Thymus (tissue), 14 donors: ENCODE data around the gene TUBB1. TPM values are rescaled to one million over a fixed set of nuclear protein-coding genes. Genes with fewer than 3 reads are reported as not detected.

Experiments used
- DNase-seq, 9 donors: peaks; one replicate each; pipeline ENCODE4 v3.0.0-alpha.2; 2013; ENCODE audit warnings: low spot score in 9 of 9, low read depth in 6 of 9, missing footprints in 1 of 9
- H3K27ac ChIP-seq, 2 donors: one replicate each; pipeline ENCODE4 v1.5.1; 2013; ENCODE audit warnings: control low read depth in 1 of 2, low read depth in 1 of 2, low read length in 1 of 2, mild to moderate bottlenecking in 1 of 2, moderate library complexity in 1 of 2
- H3K27me3 ChIP-seq, 2 donors: one replicate each; pipeline ENCODE4 v1.5.1; 2013; ENCODE audit warnings: low read length in 1 of 2; ENCODE audit not compliant: control insufficient read depth in 2 of 2, insufficient read depth in 1 of 2
- H3K36me3 ChIP-seq, 2 donors: one replicate each; pipeline ENCODE4 v1.5.1; 2013; ENCODE audit warnings: low read length in 1 of 2, mild to moderate bottlenecking in 1 of 2, moderate library complexity in 1 of 2; ENCODE audit not compliant: control insufficient read depth in 2 of 2, insufficient read depth in 2 of 2
- H3K4me1 ChIP-seq, 2 donors: one replicate each; pipeline ENCODE4 v1.5.1; 2013; ENCODE audit warnings: low read length in 2 of 2; ENCODE audit not compliant: control insufficient read depth in 2 of 2, insufficient read depth in 2 of 2
- H3K4me3 ChIP-seq, 2 donors: one replicate each; pipeline ENCODE4 v1.5.1; 2013; ENCODE audit warnings: low read length in 2 of 2, control low read depth in 1 of 2, mild to moderate bottlenecking in 1 of 2
- H3K9me3 ChIP-seq, 2 donors: one replicate each; pipeline ENCODE4 v1.5.1; 2013; ENCODE audit warnings: low read length in 1 of 2, mild to moderate bottlenecking in 1 of 2; ENCODE audit not compliant: control insufficient read depth in 2 of 2, insufficient read depth in 1 of 2
- WGBS: extraction: QIAGEN DNeasy Blood & Tissue Kit; methylation state at CpG from one replicate; pipeline ENCODE4 v1.1.7; 2013; 5-methylcytosine and 5-hydroxymethylcytosine counted together
- long read RNA-seq, 10 donors: transcript quantifications; one replicate each; lab custom pipeline, GENCODE V29; 2026
- polyA plus RNA-seq: library from polyadenylated mRNA; stranded (reverse); fragments of 200-250 nt; gene quantifications from one replicate; pipeline ENCODE4 v1.2.3, GENCODE V29; 2013
- total RNA-seq: library from RNA; stranded (reverse); fragments of 120-200 nt; gene quantifications from one replicate; pipeline ENCODE4 v1.2.4, GENCODE V29; 2013
- donor health status: healthy.

The TUBB1 gene
- total RNA-seq (0.47 TPM), polyA plus RNA-seq (0.14 TPM)
- long read RNA-seq, donor 1, result 0 reads
- long read RNA-seq, donor 2, partial matches to known transcripts, result 0 of 1 reads
- long read RNA-seq, donor 2, other reads (novel, unspliced or antisense), result 0 of 1 reads
- long read RNA-seq, donor 3, result 0 reads
- long read RNA-seq, donor 4, result 0 reads
- long read RNA-seq, donor 5, partial matches to known transcripts, result 4,897 of 4,914 reads
- long read RNA-seq, donor 5, other reads (novel, unspliced or antisense), result 15 of 4,914 reads
- long read RNA-seq, donor 6, result 0 reads
- long read RNA-seq, donor 7, partial matches to known transcripts, result 3,300 of 3,393 reads
- long read RNA-seq, donor 7, other reads (novel, unspliced or antisense), result 93 of 3,393 reads
- long read RNA-seq, donor 8, partial matches to known transcripts, result 754 of 754 reads
- long read RNA-seq, donor 8, other reads (novel, unspliced or antisense), result 0 of 754 reads
- long read RNA-seq, donor 9, partial matches to known transcripts, result 1,647 of 1,686 reads
- long read RNA-seq, donor 9, other reads (novel, unspliced or antisense), result 39 of 1,686 reads
- long read RNA-seq, donor 10, partial matches to known transcripts, result 2,050 of 2,095 reads
- long read RNA-seq, donor 10, other reads (novel, unspliced or antisense), result 45 of 2,095 reads

GRCh38 chr20:59019217-59019616, at the start of gene TUBB1:
Gene TUBB1 (plus strand): TSS chr20:59019429. CDS start chr20:59019523, 94 bp downstream.
- WGBS, result 98% methylated on average over 5 of the region's 5 CpGs
- H3K4me3 ChIP-seq, result no peak within 1 kb of the TSS
- peaks cover 36 to 38% of the 10 kb centered on the region in 2 donors for H3K4me1 ChIP-seq
- peaks cover 18 to 20% of the 10 kb centered on the region in 2 donors for H3K36me3 ChIP-seq
- no peak within 1 kb of the TSS for H3K27ac ChIP-seq
- no peaks in the 10 kb centered on the region for H3K27me3 ChIP-seq
- no peak for DNase-seq
- H3K9me3 ChIP-seq, result no peaks in the 10 kb centered on the region

GRCh38 chr20:58969439-58969838, 49.8 kb upstream of the TUBB1 start:
- Histone ChIP-seq H3K36me3 (no peaks in the 10 kb centered on the region), H3K4me3 (no peak overlapping the region), H3K9me3 (no peaks in the 10 kb centered on the region), H3K27me3 (peaks cover 0 to 3% of the 10 kb centered on the region in 2 donors), H3K4me1 (no peaks in the 10 kb centered on the region), H3K27ac (no peak overlapping the region)
- 74% methylated on average over 2 of the region's 2 CpGs for WGBS
- no peak for DNase-seq

DNA sequence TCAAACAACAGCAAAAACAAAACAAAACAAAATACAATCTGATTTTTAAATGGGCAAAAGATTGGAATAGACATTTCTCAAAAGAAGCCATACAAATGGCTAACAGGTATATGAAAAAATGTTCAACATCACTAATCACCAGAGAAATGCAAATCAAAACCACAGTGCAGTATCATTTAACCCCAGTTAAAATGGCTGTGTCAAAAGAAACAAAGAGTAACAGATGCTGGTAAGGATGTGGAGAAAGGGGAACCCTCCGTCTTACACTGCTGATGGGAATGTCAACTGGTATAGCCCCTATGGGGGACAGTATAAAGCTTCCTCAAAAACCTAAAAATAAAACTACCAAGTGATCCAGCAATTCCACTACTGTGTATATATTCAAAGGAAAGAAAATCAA, 49.1 kb upstream of the TUBB1 start:
- WGBS, result 86% methylated on average over 1 of the region's 1 CpG
- Histone ChIP-seq H3K36me3 (no peaks in the 10 kb centered on the region), H3K9me3 (no peaks in the 10 kb centered on the region)

GRCh38 chr20:58971429-58971828, 47.8 kb upstream of the TUBB1 start:
- Histone ChIP-seq H3K4me3 (no peak overlapping the region), H3K27ac (no peak overlapping the region), H3K9me3 (no peaks in the 10 kb centered on the region), H3K27me3 (no peaks in the 10 kb centered on the region), H3K36me3 (no peaks in the 10 kb centered on the region), H3K4me1 (no peaks in the 10 kb centered on the region)
- DNase-seq, result no peak
- WGBS, result 90% methylated on average over 6 of the region's 6 CpGs

More for the DNA sequence above, 49.1 kb upstream of the TUBB1 start:
- Histone ChIP-seq H3K27ac (no peak overlapping the region), H3K4me3 (no peak overlapping the region), H3K4me1 (no peaks in the 10 kb centered on the region), H3K27me3 (peaks cover 0 to 3% of the 10 kb centered on the region in 2 donors)
- DNase-seq, result no peak

DNA sequence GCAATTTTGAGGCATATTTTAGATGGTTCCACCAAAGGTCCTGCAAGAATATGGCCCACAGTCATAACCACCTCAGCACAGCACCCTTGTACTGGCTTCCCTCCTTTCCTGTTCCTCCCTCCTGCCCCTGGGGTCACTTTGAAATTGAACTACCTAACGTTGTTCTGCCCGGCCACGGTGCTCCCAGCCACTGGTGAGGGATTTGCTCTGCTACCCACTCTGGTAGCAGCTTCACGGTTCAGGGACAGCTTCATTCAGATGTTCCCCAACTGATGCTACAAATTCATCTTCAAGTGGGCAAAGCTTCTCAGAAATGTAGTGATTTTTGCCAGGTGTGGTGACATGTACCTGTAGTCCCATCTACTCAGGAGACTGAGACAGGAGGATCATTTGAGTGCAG, 46.0 kb upstream of the TUBB1 start:
- H3K4me1 ChIP-seq, result no peaks in the 10 kb centered on the region
- H3K27ac ChIP-seq, result no peak overlapping the region
- H3K36me3 ChIP-seq, result no peaks in the 10 kb centered on the region
- whole genome bisulfite sequencing, result 97% methylated on average over 4 of the region's 4 CpGs
- no peaks in the 10 kb centered on the region for H3K9me3 ChIP-seq
- DNase-seq, result no peak
- no peaks in the 10 kb centered on the region for H3K27me3 ChIP-seq
- no peak overlapping the region for H3K4me3 ChIP-seq

- Histone ChIP-seq H3K27me3 (no peaks in the 10 kb centered on the region), H3K36me3 (no peaks in the 10 kb centered on the region), H3K4me3 (no peak overlapping the region), H3K9me3 (no peaks in the 10 kb centered on the region), H3K27ac (no peak overlapping the region), H3K4me1 (no peaks in the 10 kb centered on the region)
- no peak for DNase-seq
- 88% methylated on average over 3 of the region's 3 CpGs for WGBS
Measured at GRCh38 chr20:58973866-58974265, 45.4 kb upstream of the TUBB1 start.

GRCh38 chr20:58975353-58975752, 43.9 kb upstream of the TUBB1 start:
- H3K4me1 ChIP-seq, result no peaks in the 10 kb centered on the region
- DNase-seq, result no peak
- H3K4me3 ChIP-seq, result no peak overlapping the region
- no peaks in the 10 kb centered on the region for H3K27me3 ChIP-seq
- 99% methylated on average over 1 of the region's 1 CpG for WGBS
- no peaks in the 10 kb centered on the region for H3K9me3 ChIP-seq
- no peaks in the 10 kb centered on the region for H3K36me3 ChIP-seq
- no peak overlapping the region for H3K27ac ChIP-seq

GRCh38 chr20:58976061-58976730, 43.0 kb upstream of the TUBB1 start:
- Histone ChIP-seq H3K4me1 (peaks cover 0 to 5% of the 10 kb centered on the region in 2 donors), H3K36me3 (no peaks in the 10 kb centered on the region), H3K4me3 (no peak overlapping the region), H3K27me3 (no peaks in the 10 kb centered on the region), H3K27ac (no peak overlapping the region), H3K9me3 (no peaks in the 10 kb centered on the region)
- 98% methylated on average over 3 of the region's 3 CpGs for WGBS
- DNase-seq, result no peak
